NOMO-1 treated with DMSO at 0.1 percent for 48 hours (cell line): Measurements from ENCODE around the gene HSDL1.

Experiments used
- DNase-seq: peaks from one replicate; lab custom pipeline; 2025; ENCODE audit not compliant: unreplicated experiment; lab: John Stamatoyannopoulos, UW

Gene HSDL1

GRCh38 chr16:84176192-84177053, 31.4 kb upstream of the HSDL1 start:
- DNase-seq: no peak

GRCh38 chr16:84175350-84176081, 30.5 kb upstream of the HSDL1 start:
- peak; percentile 87 for DNase-seq

GRCh38 chr16:84174396-84174795, 29.4 kb upstream of the HSDL1 start:
- no peak for DNase-seq

DNA sequence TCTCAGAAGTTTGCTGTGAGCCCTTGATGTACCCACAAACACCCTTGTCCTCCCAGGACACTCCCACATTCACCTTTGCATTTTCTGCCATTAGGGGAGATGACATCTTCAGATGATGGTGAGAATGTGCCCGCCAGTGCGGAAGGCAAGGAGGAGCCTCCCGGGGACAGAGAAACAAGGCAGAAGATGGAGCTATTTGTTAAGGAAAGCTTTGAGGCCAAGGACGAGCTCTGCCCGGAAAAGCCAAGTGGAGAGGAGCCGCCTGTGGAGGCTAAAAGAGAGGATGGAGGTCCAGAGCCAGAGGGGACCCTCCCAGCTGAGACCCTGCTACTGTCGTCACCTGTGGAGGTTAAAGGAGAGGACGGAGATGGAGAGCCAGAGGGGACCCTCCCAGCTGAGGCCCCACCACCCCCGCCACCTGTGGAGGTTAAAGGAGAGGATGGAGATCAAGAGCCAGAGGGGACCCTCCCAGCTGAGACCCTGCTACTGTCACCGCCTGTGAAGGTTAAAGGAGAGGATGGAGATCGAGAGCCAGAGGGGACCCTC, 24.9 kb upstream of the HSDL1 start:
- DNase-seq: no peak

GRCh38 chr16:84166796-84167695, 22.1 kb upstream of the HSDL1 start:
- DNase-seq: no peak

DNA sequence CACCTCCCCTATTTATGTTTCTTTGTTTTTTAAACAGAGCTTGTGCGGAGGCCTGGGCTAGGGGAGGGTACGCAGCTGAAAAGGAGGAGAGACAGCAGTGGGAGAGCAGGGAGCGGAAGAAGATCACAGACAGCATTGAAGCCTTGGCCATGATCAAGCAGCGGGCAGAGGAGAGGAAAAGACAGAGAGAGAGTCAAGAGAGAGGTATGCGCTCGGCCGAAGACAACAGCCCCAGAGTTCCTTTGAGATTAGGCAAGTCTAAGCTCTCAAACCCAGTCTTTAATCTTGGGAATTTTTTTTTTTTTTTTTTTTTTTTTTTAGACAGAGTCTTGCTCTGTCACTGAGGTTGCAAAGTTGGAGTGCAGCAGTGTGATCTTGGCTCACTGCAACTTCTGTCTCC, 20.8 kb upstream of the HSDL1 start:
- DNase-seq: no peak

GRCh38 chr16:84161801-84162200, 16.8 kb upstream of the HSDL1 start:
- DNase-seq: no peak

DNA sequence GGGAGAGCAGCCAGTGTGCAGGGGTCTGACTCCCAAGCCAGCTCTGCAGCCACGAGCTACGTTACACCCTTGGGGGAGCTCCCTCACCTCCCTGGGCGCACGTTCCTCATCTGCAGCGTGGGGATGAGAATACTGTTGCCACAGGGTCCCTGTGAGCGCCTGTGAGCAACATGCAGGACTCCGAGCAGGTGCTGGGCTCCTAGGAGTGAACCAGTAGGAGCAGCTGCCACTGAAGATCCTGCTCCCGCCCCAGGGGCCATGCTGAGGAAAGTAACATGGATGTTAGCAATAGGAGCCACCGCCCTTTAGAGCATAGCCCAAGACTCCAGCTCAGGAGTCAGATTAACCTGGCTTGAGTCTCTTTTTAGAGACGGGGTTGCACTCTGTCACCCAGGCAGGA, 16.1 kb upstream of the HSDL1 start:
- no peak for DNase-seq

DNA sequence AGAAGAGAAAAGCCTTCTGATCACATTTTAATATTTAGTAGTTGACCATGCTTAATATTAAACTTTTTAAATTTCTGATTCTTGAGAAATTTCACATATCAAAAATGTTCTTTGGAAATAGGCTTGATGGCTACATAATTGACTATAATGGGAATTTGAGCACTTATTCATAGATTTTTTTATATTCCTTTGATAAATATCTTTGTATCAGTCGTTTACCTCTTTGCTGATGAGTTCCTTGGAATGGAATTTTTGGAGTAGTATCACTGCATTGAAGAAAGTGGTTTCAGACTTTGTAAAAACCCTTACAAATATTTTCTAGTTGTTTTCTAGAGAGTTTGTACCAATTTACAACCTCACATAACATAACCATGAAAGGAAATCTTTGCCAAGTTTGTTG, 14.8 kb upstream of the HSDL1 start:
- DNase-seq: no peak

- no peak for DNase-seq
These were observed 14.0 kb upstream of the HSDL1 start for GRCh38 chr16:84159007-84159406.

- DNase-seq: no peak
These were observed 11.4 kb upstream of the HSDL1 start for GRCh38 chr16:84156342-84156784.

DNA sequence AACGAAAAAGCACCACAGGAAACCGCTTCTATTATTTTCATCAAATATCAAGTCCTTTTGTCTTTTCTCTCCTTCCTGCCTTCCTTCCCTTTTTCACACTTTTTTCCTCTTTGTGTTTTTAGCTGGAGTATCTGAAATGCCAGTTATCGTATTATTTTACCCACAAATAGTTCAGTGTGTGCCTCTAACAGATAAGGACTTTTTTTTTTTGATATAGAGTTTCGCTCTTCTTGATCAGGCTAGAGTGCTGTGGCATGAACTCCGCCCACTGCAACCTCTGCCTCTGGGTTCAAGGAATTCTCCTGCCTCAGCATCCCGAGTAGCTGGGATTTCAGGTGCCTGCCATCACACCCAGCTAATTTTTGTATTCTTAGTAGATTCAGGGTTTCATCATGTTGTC, 10.8 kb upstream of the HSDL1 start:
- DNase-seq: no peak

- DNase-seq: no peak
These were observed 10.2 kb upstream of the HSDL1 start for GRCh38 chr16:84155226-84155625.

- no peak for DNase-seq
These were observed 8.8 kb upstream of the HSDL1 start for GRCh38 chr16:84153660-84154214.

- DNase-seq: no peak
These were observed 5.9 kb upstream of the HSDL1 start for GRCh38 chr16:84150926-84151325.

- DNase-seq: no peak
These were observed 643 bp downstream of the HSDL1 start for GRCh38 chr16:84144209-84144858.

GRCh38 chr16:84143784-84144199, 1.2 kb downstream of the HSDL1 start:
- DNase-seq: no peak

- no peak for DNase-seq
These were observed 1.9 kb downstream of the HSDL1 start for GRCh38 chr16:84143081-84143480.

- no peak for DNase-seq
These were observed 3.8 kb downstream of the HSDL1 start for GRCh38 chr16:84141143-84141670.
